Myocyte (in vitro differentiated cells): ENCODE results near the gene NEU4. TPM values are rescaled to one million over a fixed set of nuclear protein-coding genes. Genes with fewer than 3 reads are reported as not detected.

Experiments used
- DNase-seq: peaks from one replicate; pipeline ENCODE4 v3.0.0-alpha.2; 2012; ENCODE audit warnings: low read depth
- total RNA-seq: library from RNA; depleted of rRNA; stranded (reverse); fragments of >200 nt; gene quantifications from 2 replicates; pipeline ENCODE4 v1.2.3, GENCODE V29; 2014

NEU4 gene
- total RNA-seq, 1 donor from 2014 or later = 3.2 TPM

DNA sequence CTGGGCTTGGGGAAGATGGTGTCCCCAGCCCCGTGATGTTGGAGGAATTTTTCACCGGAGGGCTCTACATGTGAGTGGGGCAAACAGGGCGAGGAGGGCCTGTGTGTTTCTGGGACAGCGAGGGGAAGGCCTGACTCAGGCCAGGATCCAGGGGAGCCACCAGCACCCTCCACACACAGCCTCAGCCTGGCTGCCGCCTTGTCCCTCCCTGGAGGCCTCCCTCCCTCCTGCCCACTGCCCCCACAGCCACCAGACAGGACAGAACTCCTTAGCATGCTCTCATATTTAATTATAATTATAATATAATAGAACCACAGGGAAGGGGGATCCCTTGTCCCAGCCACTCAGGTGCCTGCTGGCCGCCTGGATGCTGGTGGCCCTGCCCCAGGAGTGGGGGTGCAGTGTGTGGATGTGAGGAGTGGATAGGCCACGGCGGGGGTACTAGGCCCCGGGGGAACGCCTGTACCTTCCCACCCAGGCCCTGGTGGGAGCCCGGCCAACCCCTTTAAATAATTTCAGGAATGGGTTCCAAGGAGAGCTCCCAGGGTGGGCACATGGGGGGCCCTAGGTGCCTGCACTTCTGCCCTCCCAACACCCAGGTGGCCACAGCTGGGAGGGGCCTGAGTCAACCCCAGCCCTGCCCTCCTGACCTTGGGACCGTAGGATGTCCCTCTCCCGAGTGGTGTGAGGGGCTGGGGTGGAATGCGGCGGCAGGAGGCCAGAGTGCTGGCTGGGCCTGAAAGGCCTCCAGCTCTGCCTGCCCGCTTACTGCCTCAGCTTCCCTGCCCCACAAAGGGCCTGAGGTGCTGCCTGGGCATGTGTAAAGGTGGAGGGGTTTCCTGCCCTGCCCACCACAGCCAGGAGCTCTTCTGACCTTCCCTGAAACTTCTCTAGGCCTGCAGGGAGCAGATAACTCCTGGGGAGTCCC, 40.9 kb downstream of the NEU4 start:
- DNase-seq = no peak

DNA sequence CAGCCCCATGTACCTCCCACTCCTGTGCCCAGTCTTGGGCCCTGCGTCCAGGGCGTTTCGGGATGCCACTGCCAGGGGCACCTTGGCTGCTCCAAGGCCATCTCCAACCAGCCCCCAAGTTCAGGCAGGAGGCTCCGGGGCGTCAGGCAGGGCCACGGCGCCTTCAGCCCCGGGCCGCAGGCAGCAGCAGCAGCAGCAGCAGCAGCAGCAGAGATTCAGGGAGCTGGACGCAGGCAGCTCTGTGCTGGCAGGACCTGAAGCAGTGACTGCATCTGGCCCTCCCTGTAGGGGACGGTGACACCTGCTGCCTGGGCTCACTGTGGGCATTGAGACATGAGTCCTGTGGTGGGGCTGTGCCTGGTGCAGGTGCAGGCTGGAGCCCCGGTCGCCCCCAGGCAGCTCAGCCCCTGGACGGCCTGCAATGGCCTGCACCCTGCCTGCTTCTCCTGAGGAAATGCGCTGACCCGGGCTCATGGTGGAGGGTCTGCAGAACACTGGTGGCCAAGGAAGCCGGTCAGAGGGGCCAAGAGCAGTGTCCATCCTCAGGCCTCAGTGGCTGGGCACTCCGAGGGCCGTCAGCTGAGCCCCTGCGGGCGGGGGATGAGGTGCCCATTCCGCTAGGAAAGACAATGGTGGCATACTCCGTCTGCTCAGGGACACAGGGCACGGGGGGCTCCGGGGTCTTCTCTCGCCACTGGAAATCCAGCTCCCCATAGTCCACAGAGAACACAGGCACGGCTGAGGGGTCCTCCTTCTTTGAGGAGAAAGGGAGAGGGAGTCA, 41.7 kb downstream of the NEU4 start:
- DNase-seq = peak; percentile 49

DNA sequence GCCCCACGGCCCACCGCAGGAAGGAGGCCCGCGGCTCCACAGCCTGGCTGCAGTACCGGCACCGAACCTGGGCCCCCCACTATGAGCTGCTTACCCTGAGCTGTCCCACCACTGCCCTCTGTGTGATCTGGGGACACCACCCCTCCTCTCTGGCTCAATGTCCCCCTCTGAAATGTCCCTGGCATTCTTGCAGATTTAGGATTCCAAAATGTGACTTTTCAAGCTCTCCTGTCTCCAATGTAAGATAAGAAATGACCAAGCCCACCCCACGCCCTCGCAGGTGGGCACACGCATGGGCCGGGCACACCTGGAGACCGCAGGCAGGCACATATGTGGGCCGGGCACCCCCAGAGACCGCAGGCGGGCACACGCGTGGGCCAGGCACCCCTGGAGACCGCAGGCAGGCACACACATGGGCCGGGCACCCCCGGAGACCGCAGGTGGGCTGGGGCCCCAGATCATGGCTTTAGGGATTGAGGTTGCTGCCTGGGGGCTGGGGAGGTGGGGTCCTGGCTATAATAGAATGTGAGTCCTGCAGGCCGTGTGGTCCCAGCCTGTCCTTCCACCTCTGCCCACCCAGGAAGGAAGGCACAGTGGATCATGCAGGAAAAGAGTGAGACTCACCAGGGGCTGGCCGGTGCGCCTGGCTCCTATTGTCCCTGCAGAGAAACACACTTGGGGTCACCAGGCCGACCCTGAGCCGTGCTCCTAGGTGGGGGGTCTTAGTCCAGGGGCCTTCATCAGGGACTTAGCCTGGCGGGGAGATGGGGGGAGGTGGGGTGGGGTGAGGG, 42.5 kb downstream of the NEU4 start:
- no peak for DNase-seq

DNA sequence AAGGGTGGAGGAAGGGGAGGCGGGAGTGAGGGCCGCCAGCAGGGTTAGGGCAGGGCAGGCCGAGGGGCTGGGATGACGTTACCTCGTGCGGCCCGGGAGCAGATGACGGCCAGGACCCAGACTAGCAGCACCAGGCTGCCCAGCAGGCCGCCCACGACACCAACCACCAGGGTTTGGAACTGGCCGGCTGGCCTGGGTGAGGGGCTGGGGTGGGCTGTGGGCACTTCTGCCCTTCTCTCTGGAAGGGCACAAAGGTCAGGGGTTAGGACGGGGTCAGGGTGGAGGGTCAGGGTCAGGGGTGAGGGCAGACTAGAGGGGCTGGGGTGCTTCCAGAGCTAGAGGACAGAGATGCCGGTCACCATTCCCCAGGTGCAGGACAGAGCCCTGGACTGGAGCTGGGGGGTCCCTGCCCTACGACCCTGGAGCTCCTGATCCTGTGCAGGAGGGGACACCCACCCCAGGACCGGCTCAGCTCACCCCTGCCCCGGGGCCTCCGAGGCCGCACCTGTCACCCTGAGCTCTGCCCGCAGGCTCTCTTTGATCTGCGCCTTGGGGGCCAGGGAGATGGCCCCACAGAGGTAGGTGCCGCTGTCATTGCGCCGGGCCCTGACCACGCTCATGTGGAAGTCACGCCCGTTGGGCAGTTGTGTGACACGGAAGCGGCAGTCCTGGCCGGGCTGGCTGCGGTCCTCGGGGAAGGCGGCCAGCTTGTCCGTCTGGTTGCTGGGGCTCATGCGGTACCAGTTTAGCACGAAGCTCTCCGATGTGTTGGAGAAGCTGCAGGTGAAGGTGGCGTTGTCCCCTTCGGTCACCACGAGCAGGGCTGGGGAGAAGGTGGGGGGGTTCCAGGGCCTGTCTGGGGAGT, 43.4 kb downstream of the NEU4 start:
- DNase-seq = no peak

DNA sequence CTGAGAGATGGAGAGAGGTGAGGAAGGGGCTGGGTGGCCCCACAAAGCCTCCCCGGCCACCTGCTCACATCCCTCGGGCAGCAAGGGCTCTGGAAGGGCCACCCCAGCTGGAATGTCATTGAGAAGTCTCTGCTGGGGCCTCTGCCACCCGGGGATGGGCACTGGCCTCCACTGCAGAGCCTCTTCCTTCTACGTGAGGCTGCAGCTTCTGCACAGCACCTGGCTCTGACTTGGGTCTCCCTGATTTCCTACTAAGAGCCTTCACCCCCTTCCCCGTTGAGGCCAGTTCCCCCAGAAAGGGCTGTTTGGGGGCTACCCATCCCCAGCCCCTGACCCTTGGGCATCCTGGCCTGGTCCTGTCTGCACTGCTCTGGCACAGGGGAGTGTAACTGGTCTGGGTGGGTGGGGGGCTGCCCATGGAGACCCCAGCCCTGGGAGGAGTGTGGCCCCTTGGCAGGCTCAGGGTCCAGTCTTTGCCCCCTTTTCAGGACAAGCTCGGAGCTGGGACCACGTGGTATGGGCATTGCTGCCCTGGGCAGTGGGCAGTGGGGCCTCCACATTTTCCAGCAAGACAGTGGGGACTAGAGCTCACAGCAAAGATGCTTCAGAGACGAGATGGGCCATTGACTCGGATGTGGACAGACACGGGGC, 44.1 kb downstream of the NEU4 start:
- no peak for DNase-seq

DNA sequence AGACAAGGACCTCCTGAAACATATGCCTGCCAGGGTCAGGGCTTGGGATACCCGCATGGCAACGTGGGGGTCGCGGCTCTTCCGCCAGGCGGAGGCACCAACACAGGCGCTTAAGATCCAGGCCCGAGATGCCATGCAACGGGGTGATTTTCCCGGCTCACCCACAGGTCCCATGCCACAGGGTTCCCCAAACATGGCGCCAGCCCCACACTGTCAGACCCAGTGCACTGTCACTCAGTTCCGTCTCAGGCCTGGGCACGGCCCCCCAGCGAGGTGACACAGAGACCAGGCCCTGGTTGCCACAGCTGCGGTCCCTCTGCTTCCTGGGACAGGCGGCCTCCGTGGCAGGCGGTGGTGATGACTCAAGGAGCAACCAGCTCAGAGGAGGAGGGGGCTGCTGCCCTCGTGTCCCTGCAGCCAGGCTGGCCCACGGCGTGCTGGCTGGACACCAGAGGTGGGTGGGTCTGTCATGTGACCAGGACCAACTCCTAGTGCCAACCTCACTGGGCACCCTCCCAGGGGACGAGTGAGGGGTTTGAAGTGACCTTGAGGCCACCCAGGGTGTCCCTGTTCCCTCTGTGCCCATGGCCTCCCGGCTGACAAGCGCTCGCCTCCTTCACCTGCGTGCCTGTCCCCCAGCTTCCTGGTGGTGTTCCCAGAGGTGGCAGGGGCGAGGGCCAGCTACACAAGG, 44.8 kb downstream of the NEU4 start:
- peak; percentile 93 for DNase-seq

DNA sequence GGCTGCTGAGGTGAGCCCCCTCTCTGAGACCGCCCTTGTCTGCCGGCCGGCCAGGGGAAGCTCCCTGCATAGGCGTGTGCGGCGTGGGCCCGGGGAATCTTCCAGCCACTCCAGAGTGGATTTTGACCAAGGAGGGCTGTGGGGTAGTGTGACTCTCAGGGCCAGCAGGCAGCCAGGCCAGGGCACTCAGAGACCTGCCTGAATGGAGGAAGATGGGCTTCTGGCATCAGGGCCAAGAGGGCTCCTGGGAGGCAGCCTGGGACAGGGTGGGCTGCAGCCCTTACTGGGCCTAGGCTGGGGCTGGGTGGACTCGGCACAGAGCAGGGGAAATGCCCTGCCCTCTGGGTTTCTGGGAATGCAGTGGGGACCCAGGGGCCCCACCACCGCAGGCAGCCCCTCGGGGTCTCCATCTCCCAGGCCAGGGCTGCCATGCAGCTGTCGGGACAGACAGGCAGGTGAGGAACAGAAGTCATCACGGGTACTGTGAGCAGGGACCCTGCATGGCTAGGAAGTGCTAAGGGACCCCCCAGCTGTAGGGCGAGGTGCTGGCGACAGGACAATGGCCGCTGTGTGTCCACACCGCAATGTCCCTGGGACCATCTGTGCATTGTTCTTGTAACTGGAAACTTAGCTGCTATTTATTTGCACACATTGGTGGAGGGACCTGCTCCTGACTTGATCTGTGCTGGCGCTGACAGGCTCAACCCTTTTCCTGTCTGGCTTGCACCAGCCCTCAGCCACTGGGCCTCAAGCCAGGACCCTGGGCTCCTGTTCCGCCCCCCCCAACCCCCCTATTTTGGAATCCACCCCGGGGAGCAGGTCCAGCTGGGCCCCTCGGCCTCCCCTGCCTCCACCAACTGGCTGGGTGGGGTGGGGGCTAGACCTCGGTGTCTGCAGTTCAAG, 45.6 kb downstream of the NEU4 start:
- DNase-seq = peak; percentile 76

DNA sequence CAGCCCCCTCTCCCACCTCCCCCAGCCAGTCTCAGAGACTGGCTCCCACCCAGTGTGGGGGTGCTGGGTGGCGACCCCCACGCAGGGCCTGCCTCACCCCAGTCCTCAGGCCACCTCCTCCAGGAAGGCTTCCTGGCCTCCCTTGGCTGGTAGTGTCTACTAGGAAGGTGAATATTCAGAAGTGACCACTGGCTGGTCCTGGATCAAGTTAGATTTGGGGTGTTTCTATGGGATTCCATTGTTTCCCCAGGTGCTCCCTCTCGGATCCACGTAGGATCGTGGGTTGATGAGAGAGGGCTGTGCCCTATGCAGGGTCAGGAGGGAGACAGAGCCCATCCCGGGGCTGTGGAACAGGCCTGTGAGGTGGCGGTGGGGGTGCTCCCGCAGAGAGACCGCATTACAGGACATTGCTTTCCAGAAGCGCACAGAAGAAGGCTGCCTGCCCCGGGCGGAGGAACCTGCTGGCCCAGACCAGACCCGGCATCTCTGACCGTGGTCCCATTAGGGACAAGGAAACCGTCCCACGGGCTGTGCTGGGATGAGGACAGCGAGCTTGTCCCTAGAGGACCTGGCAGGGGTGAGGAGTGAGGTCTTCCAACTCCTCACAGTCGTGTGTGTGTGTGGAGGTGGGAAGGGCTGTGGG, 46.4 kb downstream of the NEU4 start:
- DNase-seq = peak; percentile 71

DNA sequence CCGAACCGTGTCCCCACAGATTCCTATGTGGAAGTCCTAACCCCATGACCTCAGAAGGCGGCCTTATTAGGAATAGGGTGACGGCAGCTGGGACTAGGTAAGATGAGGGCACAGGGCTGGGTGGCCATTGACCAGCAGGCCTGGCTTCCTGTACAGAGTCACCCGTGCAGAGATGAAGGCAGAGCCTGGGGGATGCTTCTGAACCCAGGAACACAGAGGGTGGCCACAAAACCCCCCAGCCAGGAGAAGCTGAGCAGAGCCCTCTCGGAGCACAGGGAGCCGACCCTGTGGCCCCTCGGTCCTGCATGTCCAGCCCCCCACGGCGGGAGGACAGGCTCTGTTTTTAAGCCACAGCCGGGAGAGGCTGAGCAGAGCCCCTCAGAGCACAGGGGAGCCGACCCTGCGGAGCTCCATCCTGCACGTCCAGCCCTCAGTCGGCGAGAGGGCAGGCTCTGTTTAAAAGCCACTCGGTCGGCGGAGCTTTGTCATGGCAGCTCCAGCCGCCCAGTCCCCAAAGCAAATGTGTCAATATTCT, 47.0 kb downstream of the NEU4 start:
- DNase-seq = no peak

DNA sequence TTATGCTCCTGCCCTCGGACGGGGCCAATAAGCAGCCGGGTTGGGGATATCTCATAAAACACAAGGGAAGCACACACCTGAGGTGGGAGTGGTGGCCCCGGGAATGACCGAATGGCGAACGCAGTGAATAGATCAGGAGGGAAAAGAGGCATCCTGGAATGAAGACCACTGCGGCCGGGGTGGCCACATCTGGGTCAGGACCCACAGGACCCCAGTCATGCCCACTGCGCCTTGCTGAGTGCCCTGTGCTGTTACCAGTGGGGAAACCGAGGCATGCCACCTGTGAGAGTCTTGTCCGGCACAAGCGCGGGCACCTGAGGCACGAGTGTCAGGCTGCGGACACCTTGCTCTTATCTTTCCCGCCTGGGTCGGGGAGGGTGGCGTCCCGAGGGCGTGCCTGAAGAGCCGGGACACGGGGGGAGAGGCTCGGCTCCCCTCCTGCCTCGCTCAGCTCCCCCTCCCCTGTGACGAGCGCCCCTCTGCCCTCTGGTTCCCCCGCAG, 48.1 kb downstream of the NEU4 start:
- no peak for DNase-seq

DNA sequence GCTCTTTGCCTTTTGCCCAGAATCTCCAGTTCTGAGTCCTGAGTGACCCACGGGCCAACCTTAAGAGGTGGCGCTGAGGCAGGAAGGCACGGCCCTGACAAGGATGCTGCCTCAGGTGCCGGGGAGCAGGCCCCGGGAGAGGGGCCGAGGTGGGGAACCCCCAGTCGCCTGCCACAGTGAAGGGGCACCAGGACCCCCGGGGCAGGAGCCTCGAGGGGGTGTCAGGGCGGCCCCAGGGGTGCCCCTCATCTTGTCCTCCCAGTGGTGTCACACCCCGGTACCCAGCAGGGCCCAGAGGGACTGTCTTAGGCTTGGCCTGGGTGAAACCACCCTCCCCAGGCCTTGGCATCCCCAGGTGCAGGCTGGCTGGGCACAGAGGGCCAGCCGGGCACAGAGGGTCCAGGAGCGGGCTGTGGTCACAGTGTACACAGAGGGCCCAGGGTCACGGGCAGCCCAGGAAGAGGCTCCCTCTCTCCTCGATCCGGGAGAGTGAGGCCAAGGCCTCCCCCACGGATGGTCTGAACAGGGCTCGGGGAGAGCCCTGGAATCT, 48.7 kb downstream of the NEU4 start:
- DNase-seq = no peak

DNA sequence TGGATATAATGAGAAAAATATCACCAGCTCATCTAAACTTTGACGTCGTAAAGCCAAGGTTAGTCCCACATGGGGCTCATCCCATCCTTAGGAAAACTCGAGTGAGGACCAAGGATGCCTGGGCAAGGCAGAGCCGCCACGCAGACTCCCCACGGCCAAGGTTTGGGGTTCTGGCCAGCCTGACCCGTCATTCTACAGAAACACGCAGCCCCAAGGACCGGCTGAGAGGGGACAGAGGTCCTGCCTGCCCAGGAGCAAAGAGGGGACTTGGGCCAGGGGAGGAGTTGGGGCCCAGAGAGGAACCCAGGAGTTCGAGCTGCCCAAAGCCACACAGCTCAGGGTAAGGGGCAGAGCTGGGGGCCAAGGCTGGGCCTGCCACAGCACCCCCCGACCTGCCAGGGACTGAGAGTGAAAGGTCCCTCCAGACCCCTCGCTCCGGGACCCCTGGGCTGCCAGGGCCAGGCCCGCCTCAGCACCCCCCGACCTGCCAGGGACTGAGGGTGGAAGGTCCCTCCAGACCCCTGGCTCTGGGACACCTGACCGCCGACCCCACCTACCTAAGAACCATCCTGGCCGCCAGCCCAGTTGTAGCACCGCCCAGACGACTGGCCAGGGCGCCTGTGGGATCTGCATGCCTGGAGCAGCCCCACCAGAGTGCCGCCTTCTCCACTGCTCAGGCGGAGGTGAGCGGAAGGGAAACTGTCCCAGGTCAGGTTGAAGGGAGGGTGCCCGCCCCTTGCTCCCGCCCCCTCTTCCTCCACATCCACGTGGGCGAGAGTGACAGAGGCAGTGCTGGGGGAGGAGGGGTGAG, 49.4 kb downstream of the NEU4 start, which contains the start of gene PDCD1:
PDCD1 (minus strand) TSS at position 689 of the 811 bp plus-strand sequence; CDS start at position 633, 56 bp downstream.
- DNase-seq = no peak

DNA sequence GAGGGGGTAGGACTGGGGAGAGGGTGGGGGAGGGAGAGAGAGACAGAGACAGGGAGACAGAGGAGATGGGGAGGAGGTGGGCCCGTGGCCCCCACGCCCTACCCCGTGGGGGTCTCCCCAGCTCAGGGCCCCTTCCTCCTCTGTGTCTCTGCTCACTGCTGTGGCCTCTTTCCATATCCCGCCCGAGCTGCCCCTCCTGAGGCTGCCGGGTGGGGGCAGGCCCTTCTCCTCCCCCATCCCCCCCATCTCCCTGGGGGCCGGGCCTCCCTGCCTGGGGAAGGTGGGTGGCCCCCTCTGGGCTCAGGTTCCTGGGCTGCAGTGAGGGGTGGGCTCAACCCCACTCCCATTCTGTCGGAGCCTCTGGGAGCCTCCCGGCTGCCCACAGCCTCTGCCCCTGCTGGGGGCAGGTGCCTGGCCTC, 50.0 kb downstream of the NEU4 start:
- no peak for DNase-seq

DNA sequence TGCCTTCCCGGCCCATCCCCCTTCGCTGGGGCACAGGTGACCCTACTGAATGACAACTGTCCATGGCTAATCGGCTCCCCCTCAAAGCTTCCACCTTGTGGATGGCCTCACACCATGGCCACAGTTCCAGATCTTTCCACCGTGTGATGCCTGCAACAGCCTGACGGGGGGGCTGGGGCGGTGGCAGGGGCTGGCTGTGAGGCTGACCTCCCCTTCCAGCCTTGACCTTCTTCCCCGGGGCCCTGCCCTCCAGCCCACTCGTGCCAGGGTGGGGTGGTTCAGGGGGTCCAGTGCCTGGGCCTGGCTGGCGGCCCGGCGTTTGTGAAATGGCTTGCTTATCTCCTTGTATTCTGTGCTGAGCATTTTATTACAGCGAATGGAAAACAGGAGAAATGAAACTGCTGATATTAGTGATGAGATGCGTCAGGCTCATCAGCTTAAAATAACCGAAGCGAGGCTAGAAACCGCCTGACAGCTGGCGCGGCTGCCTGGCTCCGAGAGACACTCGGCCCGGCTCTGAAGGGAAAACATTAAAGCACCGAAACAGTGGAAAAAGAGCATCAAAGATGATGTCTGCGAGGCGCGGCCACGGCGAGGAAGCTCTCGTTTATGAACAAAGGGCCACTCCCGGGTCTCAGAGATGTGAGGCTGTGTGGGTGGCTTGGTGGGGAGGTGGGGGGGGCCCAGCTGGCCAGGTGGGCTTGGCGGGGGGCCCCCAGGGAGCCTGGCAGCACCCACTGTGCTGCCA, 50.6 kb downstream of the NEU4 start:
- peak; percentile 89 for DNase-seq
